ENCODE data around the gene GDI2. TPM values are rescaled to one million over a fixed set of nuclear protein-coding genes. Genes with fewer than 3 reads are reported as not detected.

GDI2 gene
- polyA plus RNA-seq, 1 experiment: 326 TPM

DNA sequence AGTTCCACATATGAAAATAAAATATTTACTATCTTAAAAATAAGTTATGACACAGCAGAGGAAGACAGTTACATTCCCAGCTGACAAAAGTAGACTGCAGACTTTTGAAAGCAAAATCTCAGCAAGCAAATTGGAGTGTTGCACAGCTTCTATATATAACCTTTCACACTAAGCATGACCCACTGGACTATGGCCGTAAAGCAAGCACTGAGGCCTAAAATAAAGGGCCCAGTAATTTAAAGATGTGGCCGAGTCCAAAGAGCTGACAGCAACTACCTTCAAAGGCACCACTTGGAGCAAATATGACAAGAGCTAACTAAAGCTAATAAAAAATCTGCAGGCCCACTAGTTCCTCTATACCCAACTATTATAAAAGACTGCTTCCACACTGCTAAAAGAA is 6.5 kb downstream of the GDI2 start:
- Histone ChIP-seq H3K9me3 (ENCODE audit: control insufficient read depth, insufficient read depth, low read length) (no peaks in the 10 kb centered on the region), H3K27me3 (ENCODE audit: control insufficient read depth, insufficient read depth, low read length) (no peaks in the 10 kb centered on the region), H3K27ac (ENCODE audit: low read depth, low read length) (no peak overlapping the region), H3K4me3 (ENCODE audit: low read depth, low read length) (no peak overlapping the region)
- TF ChIP-seq, protein P1, sequence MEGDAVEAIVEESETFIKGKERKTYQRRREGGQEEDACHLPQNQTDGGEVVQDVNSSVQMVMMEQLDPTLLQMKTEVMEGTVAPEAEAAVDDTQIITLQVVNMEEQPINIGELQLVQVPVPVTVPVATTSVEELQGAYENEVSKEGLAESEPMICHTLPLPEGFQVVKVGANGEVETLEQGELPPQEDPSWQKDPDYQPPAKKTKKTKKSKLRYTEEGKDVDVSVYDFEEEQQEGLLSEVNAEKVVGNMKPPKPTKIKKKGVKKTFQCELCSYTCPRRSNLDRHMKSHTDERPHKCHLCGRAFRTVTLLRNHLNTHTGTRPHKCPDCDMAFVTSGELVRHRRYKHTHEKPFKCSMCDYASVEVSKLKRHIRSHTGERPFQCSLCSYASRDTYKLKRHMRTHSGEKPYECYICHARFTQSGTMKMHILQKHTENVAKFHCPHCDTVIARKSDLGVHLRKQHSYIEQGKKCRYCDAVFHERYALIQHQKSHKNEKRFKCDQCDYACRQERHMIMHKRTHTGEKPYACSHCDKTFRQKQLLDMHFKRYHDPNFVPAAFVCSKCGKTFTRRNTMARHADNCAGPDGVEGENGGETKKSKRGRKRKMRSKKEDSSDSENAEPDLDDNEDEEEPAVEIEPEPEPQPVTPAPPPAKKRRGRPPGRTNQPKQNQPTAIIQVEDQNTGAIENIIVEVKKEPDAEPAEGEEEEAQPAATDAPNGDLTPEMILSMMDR (IDR thresholded peaks at IDR 0.05; ENCODE audit: low read depth, low read length): no peak
- POLR2A ChIA-PET: no interaction called here
- no peak for DNase-seq (ENCODE audit: low read depth, low spot score)
- CTCF ChIA-PET: no interaction called here

DNA sequence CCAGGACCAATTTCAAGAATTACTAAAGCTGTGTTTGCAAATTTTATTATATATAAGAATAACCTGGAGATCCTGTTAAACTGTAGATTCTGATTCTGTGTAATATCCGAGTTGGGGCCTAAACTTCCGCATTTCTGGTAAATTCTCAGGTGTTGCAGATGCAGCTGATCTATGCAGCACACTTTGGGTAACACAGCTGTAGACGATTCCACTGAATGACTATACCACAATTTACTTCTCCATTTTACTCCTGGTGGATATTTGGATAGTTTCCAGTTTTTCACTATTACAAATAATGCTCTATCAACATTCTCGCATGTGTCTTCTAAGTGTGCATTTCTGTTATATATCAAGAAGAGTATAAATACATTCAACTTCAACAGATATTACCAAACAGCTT is 7.5 kb downstream of the GDI2 start:
- H3K27me3 ChIP-seq (ENCODE audit: control insufficient read depth, insufficient read depth, low read length): no peaks in the 10 kb centered on the region
- DNase-seq (ENCODE audit: low read depth, low spot score): no peak
- H3K4me3 ChIP-seq (ENCODE audit: low read depth, low read length): no peak overlapping the region
- ChIA-PET CTCF (interaction anchor here (1.0 kb wide), 1 partner anchor 176 kb away, joined by 11 read pairs; no protein-coding TSS in a partner anchor), POLR2A (no interaction called here)
- H3K27ac ChIP-seq (ENCODE audit: low read depth, low read length): no peak overlapping the region
- H3K9me3 ChIP-seq (ENCODE audit: control insufficient read depth, insufficient read depth, low read length): no peaks in the 10 kb centered on the region
- TF ChIP-seq, protein P1 (IDR thresholded peaks at IDR 0.05; ENCODE audit: low read depth, low read length): no peak

DNA sequence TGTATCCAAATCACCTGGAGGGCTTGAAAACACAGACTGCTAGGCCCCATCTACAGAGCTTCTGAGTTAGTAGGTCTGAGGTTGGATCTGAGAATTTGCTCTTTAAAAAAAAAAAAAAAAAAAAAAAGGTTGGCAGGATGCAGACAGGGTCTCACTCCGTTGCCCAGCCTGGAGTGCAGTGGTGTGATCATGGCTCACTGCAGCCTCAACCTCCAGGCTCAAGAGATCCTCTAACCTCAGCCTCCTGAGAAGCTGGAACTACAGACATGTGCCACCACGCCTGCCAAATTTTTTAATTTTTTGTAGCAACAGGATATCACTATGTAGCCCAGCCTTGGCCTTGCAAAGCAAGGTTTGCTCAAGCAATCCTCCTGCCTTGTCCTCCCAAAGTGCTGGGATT is 8.0 kb downstream of the GDI2 start:
- POLR2A ChIA-PET: interaction anchor here (0.6 kb wide), 1 partner anchor 121 kb away, joined by 5 read pairs; the partner anchor contains the start of gene TASOR2
- Histone ChIP-seq H3K27me3 (ENCODE audit: control insufficient read depth, insufficient read depth, low read length) (no peaks in the 10 kb centered on the region), H3K27ac (ENCODE audit: low read depth, low read length) (no peak overlapping the region), H3K4me3 (ENCODE audit: low read depth, low read length) (no peak overlapping the region), H3K9me3 (ENCODE audit: control insufficient read depth, insufficient read depth, low read length) (no peaks in the 10 kb centered on the region)
- TF ChIP-seq, protein P1 (IDR thresholded peaks at IDR 0.05; ENCODE audit: low read depth, low read length): no peak
- no peak for DNase-seq (ENCODE audit: low read depth, low spot score)
- CTCF ChIA-PET: interaction anchor here (0.6 to 1.0 kb wide), 3 partner anchors 130 to 363 kb away, joined by 3 to 11 read pairs (median 6); no protein-coding TSS in a partner anchor

DNA sequence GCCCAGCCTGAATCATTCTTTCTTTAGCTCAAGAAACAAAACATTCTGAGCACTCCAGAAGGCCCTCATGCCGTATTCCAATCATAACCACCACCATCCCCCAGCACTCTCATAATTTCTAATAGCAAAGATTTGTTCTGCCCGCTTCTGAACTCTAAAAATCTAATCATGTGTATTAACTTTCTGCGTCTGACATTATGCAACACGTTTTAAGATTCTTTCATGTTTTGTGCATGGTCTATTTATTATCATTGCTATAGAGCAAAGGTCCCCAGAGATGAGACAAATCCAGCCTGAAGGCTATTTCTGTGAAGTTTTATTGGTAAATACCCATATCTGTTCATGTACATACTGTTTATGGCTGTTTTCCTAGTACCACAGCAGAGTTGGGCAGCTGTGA is 8.8 kb downstream of the GDI2 start:
- CTCF ChIA-PET: no interaction called here

DNA sequence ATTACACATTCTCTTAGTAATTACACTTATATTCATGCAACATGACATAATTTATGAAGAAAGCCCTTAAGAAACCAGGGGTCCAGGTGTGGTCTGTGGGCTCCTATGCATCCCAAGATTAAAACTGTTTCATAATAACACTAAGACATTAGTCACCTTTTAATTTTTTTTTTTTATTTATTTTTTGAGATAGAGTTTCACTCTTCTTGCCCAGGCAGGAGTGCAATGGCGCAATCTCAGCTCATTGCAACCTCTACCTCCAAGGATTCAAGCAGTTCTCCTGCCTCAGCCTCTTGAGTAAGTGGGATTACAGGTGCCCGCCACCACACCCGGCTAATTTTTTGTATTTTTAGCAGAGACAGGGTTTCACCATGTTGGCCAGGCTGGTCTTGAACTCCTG is 12.5 kb downstream of the GDI2 start:
- H3K4me3 ChIP-seq (ENCODE audit: low read depth, low read length): no peak overlapping the region
- TF ChIP-seq, protein P1 (IDR thresholded peaks at IDR 0.05; ENCODE audit: low read depth, low read length): no peak
- no peak for DNase-seq (ENCODE audit: low read depth, low spot score)
- CTCF ChIA-PET: no interaction called here
- H3K9me3 ChIP-seq (ENCODE audit: control insufficient read depth, insufficient read depth, low read length): no peaks in the 10 kb centered on the region
- no peak overlapping the region for H3K27ac ChIP-seq (ENCODE audit: low read depth, low read length)
- H3K27me3 ChIP-seq (ENCODE audit: control insufficient read depth, insufficient read depth, low read length): no peaks in the 10 kb centered on the region
- POLR2A ChIA-PET: interaction anchor here (0.6 kb wide), 1 partner anchor 39 kb away, joined by 3 read pairs; no protein-coding TSS in a partner anchor

More for the DNA sequence above, 8.8 kb downstream of the GDI2 start:
- DNase-seq (ENCODE audit: low read depth, low spot score): no peak
- Histone ChIP-seq H3K27me3 (ENCODE audit: control insufficient read depth, insufficient read depth, low read length) (no peaks in the 10 kb centered on the region), H3K4me3 (ENCODE audit: low read depth, low read length) (no peak overlapping the region), H3K9me3 (ENCODE audit: control insufficient read depth, insufficient read depth, low read length) (no peaks in the 10 kb centered on the region), H3K27ac (ENCODE audit: low read depth, low read length) (no peak overlapping the region)
- TF ChIP-seq, protein P1 (IDR thresholded peaks at IDR 0.05; ENCODE audit: low read depth, low read length): no peak
- POLR2A ChIA-PET: no interaction called here

Data from AG04450 (cell line).